ENCODE results near the gene FOXD4L6. TPM values are rescaled to one million over a fixed set of nuclear protein-coding genes. Genes with fewer than 3 reads are reported as not detected.
"Not testable (repeated sequence)": the region's sequence is repeated elsewhere in the genome, so short reads cannot be mapped to it uniquely, and the experiment has no call there.

Gene FOXD4L6
- total RNA-seq: not detected

GRCh38 chr9:41128581-41128980 is at the start of gene FOXD4L6:
Gene FOXD4L6 (minus strand): TSS chr9:41128681. CDS start chr9:41128383, 298 bp downstream.
- H3K27me3 ChIP-seq (ENCODE audit: control insufficient read depth in 3 of 3, insufficient read depth in 3 of 3, low read length in 3 of 3); H3K36me3 ChIP-seq (ENCODE audit: control insufficient read depth in 3 of 3, insufficient read depth in 3 of 3, low read length in 3 of 3); H3K27ac ChIP-seq (ENCODE audit: low read depth, low read length); H3K9me3 ChIP-seq (ENCODE audit: control insufficient read depth in 3 of 3, low read length in 3 of 3); H3K4me3 ChIP-seq (ENCODE audit: low read length in 3 of 3); H3K4me1 ChIP-seq (ENCODE audit: control insufficient read depth in 3 of 3, insufficient read depth in 3 of 3, low read length in 3 of 3); H3K9ac ChIP-seq (ENCODE audit: low read depth in 1 of 3, low read length in 3 of 3): not testable (repeated sequence)

GRCh38 chr9:41174994-41175393 is 46.5 kb upstream of the FOXD4L6 start:
- H3K4me1 ChIP-seq (ENCODE audit: control insufficient read depth in 3 of 3, insufficient read depth in 3 of 3, low read length in 3 of 3); H3K9ac ChIP-seq (ENCODE audit: low read depth in 1 of 3, low read length in 3 of 3); H3K27me3 ChIP-seq (ENCODE audit: control insufficient read depth in 3 of 3, insufficient read depth in 3 of 3, low read length in 3 of 3); H3K36me3 ChIP-seq (ENCODE audit: control insufficient read depth in 3 of 3, insufficient read depth in 3 of 3, low read length in 3 of 3); H3K27ac ChIP-seq (ENCODE audit: low read depth, low read length); H3K4me3 ChIP-seq (ENCODE audit: low read length in 3 of 3); H3K9me3 ChIP-seq (ENCODE audit: control insufficient read depth in 3 of 3, low read length in 3 of 3): not testable (repeated sequence)

- not testable (repeated sequence) for H3K9ac ChIP-seq (ENCODE audit: low read depth in 1 of 3, low read length in 3 of 3); H3K9me3 ChIP-seq (ENCODE audit: control insufficient read depth in 3 of 3, low read length in 3 of 3); H3K4me3 ChIP-seq (ENCODE audit: low read length in 3 of 3); H3K4me1 ChIP-seq (ENCODE audit: control insufficient read depth in 3 of 3, insufficient read depth in 3 of 3, low read length in 3 of 3); H3K36me3 ChIP-seq (ENCODE audit: control insufficient read depth in 3 of 3, insufficient read depth in 3 of 3, low read length in 3 of 3); H3K27me3 ChIP-seq (ENCODE audit: control insufficient read depth in 3 of 3, insufficient read depth in 3 of 3, low read length in 3 of 3); H3K27ac ChIP-seq (ENCODE audit: low read depth, low read length)
Observed at GRCh38 chr9:41150116-41150515, 21.6 kb upstream of the FOXD4L6 start.

- H3K36me3 ChIP-seq (ENCODE audit: control insufficient read depth in 3 of 3, insufficient read depth in 3 of 3, low read length in 3 of 3); H3K9ac ChIP-seq (ENCODE audit: low read depth in 1 of 3, low read length in 3 of 3); H3K27me3 ChIP-seq (ENCODE audit: control insufficient read depth in 3 of 3, insufficient read depth in 3 of 3, low read length in 3 of 3); H3K4me3 ChIP-seq (ENCODE audit: low read length in 3 of 3); H3K27ac ChIP-seq (ENCODE audit: low read depth, low read length); H3K4me1 ChIP-seq (ENCODE audit: control insufficient read depth in 3 of 3, insufficient read depth in 3 of 3, low read length in 3 of 3); H3K9me3 ChIP-seq (ENCODE audit: control insufficient read depth in 3 of 3, low read length in 3 of 3): not testable (repeated sequence)
Observed at GRCh38 chr9:41141878-41142277, 13.4 kb upstream of the FOXD4L6 start.

- H3K27ac ChIP-seq (ENCODE audit: low read depth, low read length); H3K27me3 ChIP-seq (ENCODE audit: control insufficient read depth in 3 of 3, insufficient read depth in 3 of 3, low read length in 3 of 3); H3K4me1 ChIP-seq (ENCODE audit: control insufficient read depth in 3 of 3, insufficient read depth in 3 of 3, low read length in 3 of 3); H3K4me3 ChIP-seq (ENCODE audit: low read length in 3 of 3); H3K36me3 ChIP-seq (ENCODE audit: control insufficient read depth in 3 of 3, insufficient read depth in 3 of 3, low read length in 3 of 3); H3K9me3 ChIP-seq (ENCODE audit: control insufficient read depth in 3 of 3, low read length in 3 of 3); H3K9ac ChIP-seq (ENCODE audit: low read depth in 1 of 3, low read length in 3 of 3): not testable (repeated sequence)
Observed at GRCh38 chr9:41126746-41127446, 1.6 kb downstream of the FOXD4L6 start.

GRCh38 chr9:41125936-41126335 is 2.5 kb downstream of the FOXD4L6 start:
- H3K9me3 ChIP-seq (ENCODE audit: control insufficient read depth in 3 of 3, low read length in 3 of 3); H3K36me3 ChIP-seq (ENCODE audit: control insufficient read depth in 3 of 3, insufficient read depth in 3 of 3, low read length in 3 of 3); H3K27me3 ChIP-seq (ENCODE audit: control insufficient read depth in 3 of 3, insufficient read depth in 3 of 3, low read length in 3 of 3); H3K4me1 ChIP-seq (ENCODE audit: control insufficient read depth in 3 of 3, insufficient read depth in 3 of 3, low read length in 3 of 3); H3K4me3 ChIP-seq (ENCODE audit: low read length in 3 of 3); H3K9ac ChIP-seq (ENCODE audit: low read depth in 1 of 3, low read length in 3 of 3); H3K27ac ChIP-seq (ENCODE audit: low read depth, low read length): not testable (repeated sequence)

GRCh38 chr9:41125109-41125658 is 3.3 kb downstream of the FOXD4L6 start:
- H3K4me3 ChIP-seq (ENCODE audit: low read length in 3 of 3); H3K9me3 ChIP-seq (ENCODE audit: control insufficient read depth in 3 of 3, low read length in 3 of 3); H3K27ac ChIP-seq (ENCODE audit: low read depth, low read length); H3K9ac ChIP-seq (ENCODE audit: low read depth in 1 of 3, low read length in 3 of 3); H3K27me3 ChIP-seq (ENCODE audit: control insufficient read depth in 3 of 3, insufficient read depth in 3 of 3, low read length in 3 of 3); H3K36me3 ChIP-seq (ENCODE audit: control insufficient read depth in 3 of 3, insufficient read depth in 3 of 3, low read length in 3 of 3); H3K4me1 ChIP-seq (ENCODE audit: control insufficient read depth in 3 of 3, insufficient read depth in 3 of 3, low read length in 3 of 3): not testable (repeated sequence)

- not testable (repeated sequence) for H3K9me3 ChIP-seq (ENCODE audit: control insufficient read depth in 3 of 3, low read length in 3 of 3); H3K27me3 ChIP-seq (ENCODE audit: control insufficient read depth in 3 of 3, insufficient read depth in 3 of 3, low read length in 3 of 3); H3K27ac ChIP-seq (ENCODE audit: low read depth, low read length); H3K4me1 ChIP-seq (ENCODE audit: control insufficient read depth in 3 of 3, insufficient read depth in 3 of 3, low read length in 3 of 3); H3K4me3 ChIP-seq (ENCODE audit: low read length in 3 of 3); H3K36me3 ChIP-seq (ENCODE audit: control insufficient read depth in 3 of 3, insufficient read depth in 3 of 3, low read length in 3 of 3); H3K9ac ChIP-seq (ENCODE audit: low read depth in 1 of 3, low read length in 3 of 3)
Observed at GRCh38 chr9:41124250-41125108, 4.0 kb downstream of the FOXD4L6 start.

- H3K4me1 ChIP-seq (ENCODE audit: control insufficient read depth in 3 of 3, insufficient read depth in 3 of 3, low read length in 3 of 3); H3K9ac ChIP-seq (ENCODE audit: low read depth in 1 of 3, low read length in 3 of 3); H3K27ac ChIP-seq (ENCODE audit: low read depth, low read length); H3K4me3 ChIP-seq (ENCODE audit: low read length in 3 of 3); H3K27me3 ChIP-seq (ENCODE audit: control insufficient read depth in 3 of 3, insufficient read depth in 3 of 3, low read length in 3 of 3); H3K9me3 ChIP-seq (ENCODE audit: control insufficient read depth in 3 of 3, low read length in 3 of 3); H3K36me3 ChIP-seq (ENCODE audit: control insufficient read depth in 3 of 3, insufficient read depth in 3 of 3, low read length in 3 of 3): not testable (repeated sequence)
Observed at GRCh38 chr9:41123812-41124211, 4.7 kb downstream of the FOXD4L6 start.

- H3K27me3 ChIP-seq (ENCODE audit: control insufficient read depth in 3 of 3, insufficient read depth in 3 of 3, low read length in 3 of 3); H3K4me1 ChIP-seq (ENCODE audit: control insufficient read depth in 3 of 3, insufficient read depth in 3 of 3, low read length in 3 of 3); H3K27ac ChIP-seq (ENCODE audit: low read depth, low read length); H3K36me3 ChIP-seq (ENCODE audit: control insufficient read depth in 3 of 3, insufficient read depth in 3 of 3, low read length in 3 of 3); H3K4me3 ChIP-seq (ENCODE audit: low read length in 3 of 3); H3K9ac ChIP-seq (ENCODE audit: low read depth in 1 of 3, low read length in 3 of 3); H3K9me3 ChIP-seq (ENCODE audit: control insufficient read depth in 3 of 3, low read length in 3 of 3): not testable (repeated sequence)
Observed at GRCh38 chr9:41123396-41123795, 5.1 kb downstream of the FOXD4L6 start.

All from skeletal muscle tissue (tissue), 4 donors.